Heart left ventricle (tissue), 13 donors: Measurements from ENCODE around the gene IL10RB.

Source experiments
- POLR2A ChIP-seq, 2 donors: fragments of 450-650 bp; IDR thresholded peaks; one replicate each; pipeline ENCODE4 v1.6.1; 2017; ENCODE audit warnings: antibody characterized with exemption in 2 of 2, mild to moderate bottlenecking in 2 of 2, moderate library complexity in 2 of 2
- TF ChIP-seq, protein P1 (sequence below), 12 donors: fragments of 200-600 bp; sonication (generic) in 4 of 12; IDR thresholded peaks; one replicate each; pipeline versions ENCODE4 v1.5.0 to v1.8.0; 2018 to 2022; ENCODE audit warnings: antibody characterized with exemption in 12 of 12, mild to moderate bottlenecking in 5 of 12
- donor health status: ischemic (EF 13 %, LVEDD 7.1; RV severe dilation, severe dysfunction).
- donor health status: DM: no; HTN: yes; CAD: no.
- donor health status: DM: no; HTN: no; CAD: no.
- donor health status: ischemic (EF 25% LVEDD 6.9; RV normal size, moderate dysfunction).
- donor health status: ischemic (EF 25% LVEDD 5.7; RV mildly dilated, moderate dysfunction).
- donor health status: ischemic (EF 35%, LVEDD 5.7; RV mildly dilated, moderate dysfunction).
- donor health status: nonischemic (EF 11% LVEDD 7.7; RV severe dilation, severe dysfunction).
- donor health status: DM: yes; HTN: yes; CAD: no.
- donor health status: PGD.
- donor health status: ischemic (EF 29% LVEDD 5.4; RV normal size, mild dysfunction).
- donor health status: nonischemic (EF 23%, LVEDD 6.1; RV moderate dilation, normal function).

DNA sequence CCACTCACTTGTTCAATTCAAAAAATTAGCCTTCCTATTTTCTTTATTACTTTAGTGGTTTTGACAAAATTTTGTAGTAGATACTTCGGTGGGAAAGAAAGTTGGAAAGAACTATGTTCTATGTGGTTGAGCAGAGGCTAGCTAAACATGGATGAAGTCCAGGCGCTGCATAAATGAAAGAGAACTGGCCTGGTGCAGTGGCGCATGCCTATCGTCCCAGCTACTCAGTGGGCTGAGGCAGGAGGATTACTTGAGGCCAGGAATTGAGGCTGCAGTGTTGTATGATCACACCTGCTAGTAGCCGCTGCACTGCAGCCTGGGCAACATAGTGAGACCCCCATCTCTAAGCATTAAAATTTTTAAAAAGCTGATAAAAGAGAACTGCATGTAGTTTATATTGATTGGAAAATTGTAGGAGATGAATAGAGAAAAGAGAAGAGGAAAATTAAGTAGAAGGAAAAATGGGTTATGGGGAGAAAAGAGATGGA lies 79.6 kb downstream of the IL10RB start:
- TF ChIP-seq, protein P1, sequence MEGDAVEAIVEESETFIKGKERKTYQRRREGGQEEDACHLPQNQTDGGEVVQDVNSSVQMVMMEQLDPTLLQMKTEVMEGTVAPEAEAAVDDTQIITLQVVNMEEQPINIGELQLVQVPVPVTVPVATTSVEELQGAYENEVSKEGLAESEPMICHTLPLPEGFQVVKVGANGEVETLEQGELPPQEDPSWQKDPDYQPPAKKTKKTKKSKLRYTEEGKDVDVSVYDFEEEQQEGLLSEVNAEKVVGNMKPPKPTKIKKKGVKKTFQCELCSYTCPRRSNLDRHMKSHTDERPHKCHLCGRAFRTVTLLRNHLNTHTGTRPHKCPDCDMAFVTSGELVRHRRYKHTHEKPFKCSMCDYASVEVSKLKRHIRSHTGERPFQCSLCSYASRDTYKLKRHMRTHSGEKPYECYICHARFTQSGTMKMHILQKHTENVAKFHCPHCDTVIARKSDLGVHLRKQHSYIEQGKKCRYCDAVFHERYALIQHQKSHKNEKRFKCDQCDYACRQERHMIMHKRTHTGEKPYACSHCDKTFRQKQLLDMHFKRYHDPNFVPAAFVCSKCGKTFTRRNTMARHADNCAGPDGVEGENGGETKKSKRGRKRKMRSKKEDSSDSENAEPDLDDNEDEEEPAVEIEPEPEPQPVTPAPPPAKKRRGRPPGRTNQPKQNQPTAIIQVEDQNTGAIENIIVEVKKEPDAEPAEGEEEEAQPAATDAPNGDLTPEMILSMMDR (IDR thresholded peaks at IDR 0.05): no peak
- no peak for TF ChIP-seq POLR2A (IDR thresholded peaks at IDR 0.05)
